Nephron (organoid): ENCODE results near the gene MST1R.
A peak's percentile ranks its signal among the peaks of the same experiment; 100 is the strongest.

Experiments used
- H3K27ac Mint-ChIP-seq, 3 experiments: 2 replicates each; pipeline ENCODE4 v1.8.0; 2020; ENCODE audit warnings: mixed read lengths in 3 of 3, mild to moderate bottlenecking in 2 of 3, moderate library complexity in 1 of 3
- H3K27me3 Mint-ChIP-seq: 2 replicates; pipeline ENCODE4 v1.8.0; 2021; ENCODE audit warnings: low read depth, mild to moderate bottlenecking, moderate library complexity, mixed read lengths
- H3K36me3 Mint-ChIP-seq: 2 replicates; pipeline ENCODE4 v1.8.0; 2020; ENCODE audit warnings: low read depth, mixed read lengths
- H3K4me1 Mint-ChIP-seq: 2 replicates; pipeline ENCODE4 v1.8.0; 2020; ENCODE audit warnings: mixed read lengths
- H3K4me3 Mint-ChIP-seq, 3 experiments: 2 replicates each; pipeline ENCODE4 v1.8.0; 2020; ENCODE audit warnings: mild to moderate bottlenecking in 3 of 3, mixed read lengths in 3 of 3, moderate library complexity in 2 of 3
- H3K9me3 Mint-ChIP-seq: 2 replicates; pipeline ENCODE4 v1.8.0; 2020; ENCODE audit warnings: mixed read lengths
- CTCF ChIP-seq, 3 experiments: fragments of 200-600 bp; sonication (generic); IDR thresholded peaks; one replicate each; pipeline ENCODE4 v1.5.0; 2021; ENCODE audit warnings: antibody characterized with exemption in 3 of 3; ENCODE audit not compliant: unreplicated experiment in 3 of 3

Gene MST1R

GRCh38 chr3:49903451-49904424, at the start of gene MST1R:
Gene MST1R, minus strand, starts transcription at chr3:49903873. Its CDS starts 264 bp downstream, at chr3:49903609.
- H3K9me3 Mint-ChIP-seq = no peaks in the 10 kb centered on the region
- H3K27me3 Mint-ChIP-seq = no peaks in the 10 kb centered on the region
- no peak for TF ChIP-seq CTCF (IDR thresholded peaks at IDR 0.05; ENCODE audit: unreplicated experiment in 3 of 3)
- peaks cover 11% of the 10 kb centered on the region for H3K4me1 Mint-ChIP-seq
- H3K27ac Mint-ChIP-seq = peak within 1 kb of the TSS in 1 of 3 experiments; percentile 52
- peak within 1 kb of the TSS; percentile 56 to 71 (median 62) for H3K4me3 Mint-ChIP-seq
- H3K36me3 Mint-ChIP-seq = no peaks in the 10 kb centered on the region

GRCh38 chr3:49952924-49953323, 49.3 kb upstream of the MST1R start:
- Mint-ChIP-seq H3K27me3 (no peaks in the 10 kb centered on the region), H3K27ac (no peak overlapping the region), H3K4me3 (no peak overlapping the region), H3K4me1 (no peaks in the 10 kb centered on the region), H3K9me3 (no peaks in the 10 kb centered on the region), H3K36me3 (peaks cover 9% of the 10 kb centered on the region)
- TF ChIP-seq CTCF (IDR thresholded peaks at IDR 0.05; ENCODE audit: unreplicated experiment in 3 of 3) = no peak

- Mint-ChIP-seq H3K4me1 (peaks cover 14% of the 10 kb centered on the region), H3K27ac (peak overlapping the region in 1 of 3 experiments; percentile 11)
- no peak for TF ChIP-seq CTCF (IDR thresholded peaks at IDR 0.05; ENCODE audit: unreplicated experiment in 3 of 3)
Measured at GRCh38 chr3:49942651-49943050, 39.0 kb upstream of the MST1R start.

GRCh38 chr3:49940667-49941249, 37.1 kb upstream of the MST1R start:
- peaks cover 14% of the 10 kb centered on the region for H3K4me1 Mint-ChIP-seq
- peaks cover 4% of the 10 kb centered on the region for H3K27me3 Mint-ChIP-seq
- H3K36me3 Mint-ChIP-seq = peaks cover 12% of the 10 kb centered on the region
- no peak for TF ChIP-seq CTCF (IDR thresholded peaks at IDR 0.05; ENCODE audit: unreplicated experiment in 3 of 3)
- peak overlapping the region; percentile 91 to 100 (median 99) for H3K27ac Mint-ChIP-seq
- H3K9me3 Mint-ChIP-seq = no peaks in the 10 kb centered on the region
- peak overlapping the region; percentile 93 to 99 (median 96) for H3K4me3 Mint-ChIP-seq

More at GRCh38 chr3:49942651-49943050, 39.0 kb upstream of the MST1R start:
- peak overlapping the region; percentile 45 to 78 (median 72) for H3K4me3 Mint-ChIP-seq
- no peaks in the 10 kb centered on the region for H3K9me3 Mint-ChIP-seq
- no peaks in the 10 kb centered on the region for H3K27me3 Mint-ChIP-seq
- peaks cover 17% of the 10 kb centered on the region for H3K36me3 Mint-ChIP-seq

GRCh38 chr3:49939858-49940666, 36.4 kb upstream of the MST1R start, which contains the start of gene RBM6:
Gene RBM6, plus strand, starts transcription at chr3:49940150. Its CDS starts 22,492 bp downstream, at chr3:49962642.
- Mint-ChIP-seq H3K4me1 (peaks cover 14% of the 10 kb centered on the region), H3K27me3 (peaks cover 4% of the 10 kb centered on the region), H3K9me3 (no peaks in the 10 kb centered on the region), H3K36me3 (peaks cover 8% of the 10 kb centered on the region), H3K4me3 (peak within 1 kb of the TSS; percentile 93 to 99 (median 96)), H3K27ac (peak within 1 kb of the TSS; percentile 91 to 100 (median 99))
- TF ChIP-seq CTCF (IDR thresholded peaks at IDR 0.05; ENCODE audit: unreplicated experiment in 3 of 3) = no peak
